IgD-negative memory B cell (primary cell): Measurements from ENCODE around the gene DPP10. TPM values are rescaled to one million over a fixed set of nuclear protein-coding genes. Genes with fewer than 3 reads are reported as not detected.
"Not testable (repeated sequence)": the region's sequence is repeated elsewhere in the genome, so short reads cannot be mapped to it uniquely, and the experiment has no call there.

Experiments
- H3K27ac Mint-ChIP-seq, 3 donors: one replicate each; pipeline ENCODE4 v1.8.0; 2020 to 2022; ENCODE audit warnings: mild to moderate bottlenecking in 3 of 3, mixed read lengths in 3 of 3, moderate library complexity in 1 of 3
- H3K27me3 Mint-ChIP-seq: one replicate; pipeline ENCODE4 v1.8.0; 2021; ENCODE audit warnings: mixed read lengths
- H3K36me3 Mint-ChIP-seq: one replicate; pipeline ENCODE4 v1.8.0; 2020; ENCODE audit warnings: mild to moderate bottlenecking, mixed read lengths
- H3K4me1 Mint-ChIP-seq, 3 donors: one replicate each; pipeline ENCODE4 v1.8.0; 2020 to 2022; ENCODE audit warnings: mixed read lengths in 3 of 3, mild to moderate bottlenecking in 1 of 3
- H3K4me3 Mint-ChIP-seq, 4 donors: one replicate each; pipeline ENCODE4 v1.8.0; 2020 to 2022; ENCODE audit warnings: mild to moderate bottlenecking in 4 of 4, mixed read lengths in 4 of 4, moderate library complexity in 3 of 4
- H3K9me3 Mint-ChIP-seq, 3 donors: one replicate each; pipeline ENCODE4 v1.8.0; 2020 to 2021; ENCODE audit warnings: mixed read lengths in 3 of 3, mild to moderate bottlenecking in 1 of 3
- polyA plus RNA-seq: library from polyadenylated mRNA; unstranded; fragments of 300-500 nt; fragmentation: Illumina TruSeq; gene quantifications from one replicate; pipeline ENCODE4 v1.2.3, GENCODE V29; 2021

Gene DPP10
- not detected for polyA plus RNA-seq

- no peak within 1 kb of the TSS for H3K27ac Mint-ChIP-seq
- peaks cover 3% of the 10 kb centered on the region for H3K27me3 Mint-ChIP-seq
- peaks cover 0 to 1% (median 0%) of the 10 kb centered on the region in 3 donors for H3K4me1 Mint-ChIP-seq
- H3K4me3 Mint-ChIP-seq, result no peak within 1 kb of the TSS
- H3K36me3 Mint-ChIP-seq, result no peaks in the 10 kb centered on the region
- peaks cover 0 to 2% (median 0%) of the 10 kb centered on the region in 3 donors for H3K9me3 Mint-ChIP-seq
Observed at GRCh38 chr2:114442510-114442909, at the start of gene DPP10. TSS of gene DPP10 (plus strand) at chr2:114442641.

GRCh38 chr2:114400890-114401289, 41.6 kb upstream of the DPP10 start:
- Mint-ChIP-seq H3K9me3 (no peaks in the 10 kb centered on the region), H3K4me3 (no peak overlapping the region), H3K36me3 (no peaks in the 10 kb centered on the region), H3K27ac (no peak overlapping the region), H3K4me1 (peaks cover 0 to 5% (median 2%) of the 10 kb centered on the region in 3 donors), H3K27me3 (no peaks in the 10 kb centered on the region)

- peaks cover 0 to 10% (median 8%) of the 10 kb centered on the region in 3 donors for H3K9me3 Mint-ChIP-seq
- H3K27me3 Mint-ChIP-seq, result no peaks in the 10 kb centered on the region
- H3K4me3 Mint-ChIP-seq, result no peak overlapping the region
- H3K27ac Mint-ChIP-seq, result no peak overlapping the region
- peaks cover 0 to 9% (median 0%) of the 10 kb centered on the region in 3 donors for H3K4me1 Mint-ChIP-seq
- H3K36me3 Mint-ChIP-seq, result no peaks in the 10 kb centered on the region
Observed at GRCh38 chr2:114405247-114406116, 37.0 kb upstream of the DPP10 start.

DNA sequence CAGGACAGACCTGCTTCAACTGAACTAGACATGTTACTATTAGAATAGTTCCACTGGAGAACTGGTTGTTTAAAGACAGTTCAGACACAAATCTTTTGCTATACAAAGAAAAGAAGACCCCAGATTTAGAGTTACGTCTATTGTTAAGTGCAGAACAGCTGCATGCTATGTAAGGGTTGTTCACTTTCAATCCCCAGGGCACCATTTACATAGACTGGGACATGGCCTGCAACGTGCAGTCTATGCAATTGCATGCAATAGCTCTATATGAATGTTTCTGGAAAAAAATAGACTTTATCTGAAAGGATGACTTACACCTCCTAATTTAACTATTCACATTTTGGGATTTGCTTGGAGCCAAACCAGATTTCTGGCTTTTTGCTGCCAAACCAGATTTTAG, 36.1 kb upstream of the DPP10 start:
- Mint-ChIP-seq H3K9me3 (peaks cover 0 to 13% (median 10%) of the 10 kb centered on the region in 3 donors), H3K4me3 (no peak overlapping the region), H3K4me1 (peaks cover 0 to 6% (median 0%) of the 10 kb centered on the region in 3 donors), H3K36me3 (no peaks in the 10 kb centered on the region), H3K27ac (no peak overlapping the region), H3K27me3 (no peaks in the 10 kb centered on the region)

DNA sequence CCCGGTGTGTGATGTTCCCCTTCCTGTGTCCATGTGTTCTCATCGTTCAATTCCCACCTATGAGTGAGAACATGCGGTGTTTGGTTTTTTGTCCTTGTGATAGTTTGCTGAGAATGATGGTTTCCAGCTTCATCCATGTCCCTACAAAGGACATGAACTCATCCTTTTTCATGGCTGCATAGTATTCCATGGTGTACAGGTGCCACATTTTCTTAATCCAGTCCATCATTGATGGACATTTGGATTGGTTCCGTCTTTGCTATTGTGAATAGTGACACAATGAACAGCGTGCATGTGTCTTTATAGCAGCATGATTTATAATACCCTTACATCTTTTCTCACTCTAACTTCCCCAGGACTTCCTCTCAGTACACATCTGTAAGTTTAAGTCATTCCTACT, 35.1 kb upstream of the DPP10 start:
- H3K9me3 Mint-ChIP-seq, result peaks cover 0 to 13% (median 10%) of the 10 kb centered on the region in 3 donors
- H3K36me3 Mint-ChIP-seq, H3K27me3 Mint-ChIP-seq, H3K4me3 Mint-ChIP-seq, H3K4me1 Mint-ChIP-seq, H3K27ac Mint-ChIP-seq: not testable (repeated sequence)

- Mint-ChIP-seq H3K9me3 (peaks cover 0 to 3% (median 0%) of the 10 kb centered on the region in 3 donors), H3K27me3 (no peaks in the 10 kb centered on the region), H3K4me1 (peaks cover 0 to under 1% (median 0%) of the 10 kb centered on the region in 3 donors), H3K27ac (no peak overlapping the region), H3K36me3 (no peaks in the 10 kb centered on the region), H3K4me3 (no peak overlapping the region)
Observed at GRCh38 chr2:114421781-114422180, 20.7 kb upstream of the DPP10 start.

GRCh38 chr2:114424699-114425098, 17.7 kb upstream of the DPP10 start:
- H3K27ac Mint-ChIP-seq, result no peak overlapping the region
- no peaks in the 10 kb centered on the region for H3K4me1 Mint-ChIP-seq

DNA sequence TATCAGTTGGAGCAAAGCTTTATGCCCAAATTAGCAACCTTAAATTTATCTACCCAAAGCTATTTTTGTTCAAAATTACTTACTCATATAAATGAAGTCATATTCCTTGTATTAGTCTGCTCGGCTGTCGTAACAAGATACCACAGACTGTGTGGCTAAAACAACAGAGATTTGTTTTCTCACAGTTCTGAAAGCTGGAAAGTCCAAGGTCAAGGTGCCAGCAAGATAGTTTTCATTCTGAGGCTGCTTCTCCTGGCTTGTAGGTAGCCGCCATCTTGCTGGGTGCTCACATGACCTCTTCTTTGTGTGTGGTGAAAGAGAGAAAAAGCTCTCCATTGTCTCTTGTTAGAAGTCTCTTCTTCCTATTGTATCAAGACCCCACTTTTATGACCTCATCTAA, 15.7 kb upstream of the DPP10 start:
- peaks cover 0 to 3% (median 0%) of the 10 kb centered on the region in 3 donors for H3K9me3 Mint-ChIP-seq
- no peaks in the 10 kb centered on the region for H3K4me1 Mint-ChIP-seq
- H3K27ac Mint-ChIP-seq, result no peak overlapping the region
- H3K27me3 Mint-ChIP-seq, result no peaks in the 10 kb centered on the region
- no peak overlapping the region for H3K4me3 Mint-ChIP-seq
- H3K36me3 Mint-ChIP-seq, result no peaks in the 10 kb centered on the region

More at GRCh38 chr2:114424699-114425098, 17.7 kb upstream of the DPP10 start:
- Mint-ChIP-seq H3K4me3 (no peak overlapping the region), H3K36me3 (no peaks in the 10 kb centered on the region), H3K9me3 (peaks cover 0 to 3% (median 0%) of the 10 kb centered on the region in 3 donors), H3K27me3 (no peaks in the 10 kb centered on the region)

GRCh38 chr2:114436329-114436728, 6.1 kb upstream of the DPP10 start:
- Mint-ChIP-seq H3K9me3 (peaks cover 0 to 5% (median 0%) of the 10 kb centered on the region in 3 donors), H3K27ac (no peak overlapping the region), H3K4me3 (no peak overlapping the region), H3K27me3 (peaks cover 3% of the 10 kb centered on the region), H3K4me1 (peaks cover 0 to 1% (median 0%) of the 10 kb centered on the region in 3 donors), H3K36me3 (no peaks in the 10 kb centered on the region)

- H3K4me3 Mint-ChIP-seq, result no peak overlapping the region
- no peaks in the 10 kb centered on the region for H3K4me1 Mint-ChIP-seq
- H3K27me3 Mint-ChIP-seq, result no peaks in the 10 kb centered on the region
- H3K9me3 Mint-ChIP-seq, result peaks cover 0 to 2% (median 0%) of the 10 kb centered on the region in 3 donors
- H3K27ac Mint-ChIP-seq, result no peak overlapping the region
- no peaks in the 10 kb centered on the region for H3K36me3 Mint-ChIP-seq
Observed at GRCh38 chr2:114446571-114446970, 4.1 kb downstream of the DPP10 start.

DNA sequence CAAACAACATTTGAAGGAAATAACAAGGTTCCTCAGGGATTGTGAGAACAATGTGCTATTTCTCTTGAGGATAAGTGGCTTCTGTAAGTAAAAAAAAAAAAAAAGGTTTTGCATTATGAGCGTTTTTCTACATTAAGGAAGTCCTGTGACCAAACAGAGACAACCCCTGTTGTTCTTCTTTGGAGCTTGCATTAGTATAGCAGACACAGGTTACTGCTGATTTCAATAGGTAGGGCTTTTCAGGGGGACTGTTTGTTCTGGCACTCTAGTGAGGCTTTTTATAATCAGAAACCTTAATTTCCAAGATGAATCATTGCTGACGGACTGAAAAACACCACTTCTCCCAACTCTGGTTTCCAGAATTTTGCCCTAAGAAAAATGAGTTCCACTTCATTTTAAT, 8.2 kb downstream of the DPP10 start:
- H3K4me3 Mint-ChIP-seq, result no peak overlapping the region
- no peaks in the 10 kb centered on the region for H3K36me3 Mint-ChIP-seq
- no peaks in the 10 kb centered on the region for H3K27me3 Mint-ChIP-seq
- H3K27ac Mint-ChIP-seq, result no peak overlapping the region
- no peaks in the 10 kb centered on the region for H3K4me1 Mint-ChIP-seq
- peaks cover 2 to 6% (median 2%) of the 10 kb centered on the region in 3 donors for H3K9me3 Mint-ChIP-seq

- no peak overlapping the region for H3K4me3 Mint-ChIP-seq
Observed at GRCh38 chr2:114456566-114456965, 14.1 kb downstream of the DPP10 start.

DNA sequence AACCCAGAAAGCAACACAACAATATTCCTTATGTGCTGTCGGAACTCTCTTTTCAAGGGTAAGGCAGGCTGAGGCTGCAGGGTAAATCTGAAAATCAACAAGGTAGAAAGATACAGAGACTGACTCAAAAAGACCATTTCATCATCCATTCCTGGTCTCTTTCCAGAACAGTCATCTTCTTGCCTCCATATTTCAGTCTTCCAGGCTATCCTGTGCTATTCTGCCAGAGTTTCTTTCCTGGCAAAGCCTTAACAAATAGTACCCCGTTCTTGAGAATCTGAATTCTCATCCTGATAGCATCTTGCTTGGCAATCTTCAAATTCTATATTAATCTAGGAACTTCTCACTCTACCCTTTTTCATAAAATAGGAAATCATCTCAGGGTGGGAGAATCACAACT, 15.5 kb downstream of the DPP10 start:
- H3K4me3 Mint-ChIP-seq, result no peak overlapping the region
- no peaks in the 10 kb centered on the region for H3K27me3 Mint-ChIP-seq
- H3K27ac Mint-ChIP-seq, result no peak overlapping the region
- H3K4me1 Mint-ChIP-seq, result peaks cover 0 to 2% (median 0%) of the 10 kb centered on the region in 3 donors
- H3K9me3 Mint-ChIP-seq, result peaks cover 2 to 6% (median 3%) of the 10 kb centered on the region in 3 donors
- H3K36me3 Mint-ChIP-seq, result no peaks in the 10 kb centered on the region

More at GRCh38 chr2:114456566-114456965, 14.1 kb downstream of the DPP10 start:
- H3K27ac Mint-ChIP-seq, result no peak overlapping the region
- H3K4me1 Mint-ChIP-seq, result peaks cover 0 to 2% (median 0%) of the 10 kb centered on the region in 3 donors
- no peaks in the 10 kb centered on the region for H3K36me3 Mint-ChIP-seq
- H3K27me3 Mint-ChIP-seq, result no peaks in the 10 kb centered on the region
- peaks cover 2 to 6% (median 3%) of the 10 kb centered on the region in 3 donors for H3K9me3 Mint-ChIP-seq

GRCh38 chr2:114461116-114461515, 18.7 kb downstream of the DPP10 start:
- Mint-ChIP-seq H3K36me3 (no peaks in the 10 kb centered on the region), H3K27me3 (no peaks in the 10 kb centered on the region), H3K4me1 (peaks cover 0 to 2% (median 0%) of the 10 kb centered on the region in 3 donors), H3K4me3 (no peak overlapping the region), H3K27ac (no peak overlapping the region), H3K9me3 (peaks cover 0 to under 1% (median 0%) of the 10 kb centered on the region in 3 donors)

- peaks cover 1% of the 10 kb centered on the region for H3K27me3 Mint-ChIP-seq
- no peaks in the 10 kb centered on the region for H3K9me3 Mint-ChIP-seq
- H3K27ac Mint-ChIP-seq, result no peak overlapping the region
- H3K4me3 Mint-ChIP-seq, result no peak overlapping the region
- no peaks in the 10 kb centered on the region for H3K4me1 Mint-ChIP-seq
- H3K36me3 Mint-ChIP-seq, result no peaks in the 10 kb centered on the region
Observed at GRCh38 chr2:114464961-114465706, 22.7 kb downstream of the DPP10 start.
